Measurements from ENCODE around the gene CHID1.

CHID1 gene

DNA sequence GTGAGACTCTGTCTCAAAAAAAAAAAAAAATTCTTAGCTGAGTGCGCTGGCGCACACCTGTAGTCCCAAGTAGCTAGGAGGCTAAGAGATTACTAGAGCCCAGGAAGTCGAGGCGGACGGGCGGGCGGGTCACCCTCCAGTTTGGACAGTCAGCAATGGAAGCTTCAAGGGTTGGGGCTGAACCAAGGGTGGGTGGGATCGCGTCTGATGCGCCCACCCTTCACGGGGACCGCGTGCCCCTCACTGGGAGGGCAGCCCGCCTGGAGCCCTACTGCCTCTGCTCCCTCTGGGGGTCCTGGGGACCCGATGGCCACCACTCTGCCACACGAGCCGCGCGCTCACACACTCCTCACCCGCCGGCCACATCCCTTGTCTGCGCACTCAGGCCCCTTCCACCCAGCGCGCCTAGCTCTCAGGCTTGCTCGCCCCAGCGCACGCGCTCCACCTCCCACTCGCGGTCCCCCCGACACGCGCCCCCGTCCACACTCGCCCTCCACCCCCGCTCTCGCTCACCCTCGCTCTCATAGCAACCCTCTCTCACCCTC is 494 bp downstream of the CHID1 start:
- DNase-seq (ENCODE audit: low read depth) = no peak

GRCh38 chr11:909406-909805 is 1.2 kb downstream of the CHID1 start:
- DNase-seq (ENCODE audit: low read depth) = no peak

DNA sequence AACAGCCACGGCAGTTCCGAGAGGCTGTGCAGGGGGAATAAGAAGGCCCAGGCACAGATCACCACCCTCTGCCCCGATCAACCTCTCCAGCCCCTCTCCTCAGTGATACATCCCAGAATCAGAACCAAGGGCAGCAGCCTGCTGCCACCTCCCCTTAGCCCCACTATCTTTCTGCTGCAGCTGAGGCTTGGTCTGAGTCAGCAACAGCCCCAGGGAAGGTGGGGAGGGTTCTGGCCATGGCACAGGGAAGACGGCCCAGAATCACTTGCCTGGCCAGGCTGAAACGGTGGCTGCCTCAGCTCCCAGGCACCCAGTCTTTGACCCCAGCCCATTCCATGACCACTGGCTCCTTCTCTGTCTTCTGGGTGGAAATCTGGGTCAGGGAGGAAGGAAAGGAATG is 2.3 kb downstream of the CHID1 start:
- no peak for DNase-seq (ENCODE audit: low read depth)

DNA sequence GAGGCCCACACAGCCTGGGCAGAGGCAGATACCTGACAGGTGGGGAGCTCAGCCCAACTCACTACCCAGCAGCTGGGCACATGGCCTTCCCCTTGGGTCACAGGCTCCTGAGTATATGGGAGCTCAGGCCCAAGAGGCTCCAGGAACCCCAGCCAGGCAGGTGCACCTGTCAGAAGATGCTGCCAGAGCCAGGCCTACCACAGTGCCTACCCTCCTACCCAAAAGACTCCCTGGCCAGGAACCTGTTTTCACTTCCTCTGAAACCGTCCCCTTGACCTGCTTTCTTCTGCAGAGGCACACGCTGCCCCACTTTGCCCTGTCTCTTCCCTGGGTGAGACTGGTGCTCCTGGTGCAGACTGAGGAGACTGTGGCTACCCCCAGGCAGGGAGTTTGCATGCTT is 2.9 kb downstream of the CHID1 start:
- no peak for DNase-seq (ENCODE audit: low read depth)

DNA sequence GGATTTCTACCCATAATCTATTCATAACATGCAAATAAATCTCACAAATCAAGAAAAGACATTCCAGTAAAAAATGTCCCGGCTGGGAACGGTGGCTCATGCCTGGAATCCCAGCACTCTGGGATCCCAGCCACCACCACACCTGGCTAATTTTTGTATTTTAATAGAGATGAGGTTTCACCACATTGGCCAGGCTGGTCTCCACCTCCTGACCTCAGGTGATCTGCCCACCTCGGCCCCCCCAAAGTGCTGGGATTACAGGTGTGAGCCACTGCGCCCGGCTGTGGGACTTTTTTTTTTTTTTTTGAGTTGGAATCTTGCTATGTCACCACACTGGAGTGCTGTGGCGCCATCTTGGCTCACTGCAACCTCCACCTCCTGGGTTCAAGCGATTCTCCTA is 4.7 kb downstream of the CHID1 start:
- no peak for DNase-seq (ENCODE audit: low read depth)

GRCh38 chr11:904380-904779 is 6.2 kb downstream of the CHID1 start:
- DNase-seq (ENCODE audit: low read depth) = no peak

DNA sequence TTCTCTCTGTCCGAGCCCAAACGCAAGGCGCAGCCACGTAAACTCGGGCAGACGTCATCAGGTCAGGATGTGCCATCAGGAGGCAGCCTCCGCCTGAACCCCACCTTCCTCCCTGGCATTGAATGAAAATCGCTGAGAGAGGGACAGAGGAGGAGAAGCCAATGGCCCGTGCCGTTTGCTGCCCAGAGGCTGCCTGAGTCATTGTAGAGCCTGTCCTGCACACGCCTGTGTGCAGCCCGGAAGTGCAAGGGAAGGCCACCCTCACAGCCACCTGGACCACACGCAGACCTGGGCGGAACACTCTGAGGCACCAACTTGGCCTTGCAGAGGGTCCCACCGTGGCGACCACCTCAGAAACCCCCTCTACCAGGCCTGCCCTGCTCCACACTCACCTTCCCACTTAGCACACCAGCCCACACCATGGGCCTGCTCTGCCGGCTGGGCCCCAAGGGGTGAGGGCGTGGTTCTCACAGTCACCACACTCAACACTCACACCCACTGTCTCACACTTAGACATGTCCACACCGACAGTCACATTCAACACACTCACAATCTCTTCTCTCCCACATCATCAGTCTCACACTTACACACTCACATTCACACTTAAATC is 9.1 kb downstream of the CHID1 start:
- DNase-seq (ENCODE audit: low read depth) = no peak

GRCh38 chr11:900545-900944 is 10.1 kb downstream of the CHID1 start:
- DNase-seq (ENCODE audit: low read depth) = no peak

DNA sequence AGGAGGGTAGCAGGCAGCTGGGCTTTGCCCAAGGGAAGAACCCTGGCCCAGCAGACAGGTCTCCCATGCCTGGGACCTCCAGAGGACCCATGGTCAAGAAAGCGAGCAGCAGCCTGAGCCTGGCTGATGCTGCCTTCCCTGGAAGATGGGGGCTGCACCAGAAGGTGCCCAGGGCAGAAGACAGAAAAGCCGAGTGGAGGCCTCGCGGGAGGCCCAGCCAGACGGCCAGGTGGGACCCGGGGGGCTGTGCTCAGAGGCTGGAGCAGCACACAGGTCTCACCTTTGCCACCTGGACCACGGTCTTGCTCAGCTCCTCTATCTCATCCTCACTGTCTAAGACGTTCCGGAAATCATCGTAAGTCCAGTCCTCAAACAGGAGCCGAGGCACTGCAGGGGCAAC is 10.9 kb downstream of the CHID1 start:
- DNase-seq (ENCODE audit: low read depth) = no peak

DNA sequence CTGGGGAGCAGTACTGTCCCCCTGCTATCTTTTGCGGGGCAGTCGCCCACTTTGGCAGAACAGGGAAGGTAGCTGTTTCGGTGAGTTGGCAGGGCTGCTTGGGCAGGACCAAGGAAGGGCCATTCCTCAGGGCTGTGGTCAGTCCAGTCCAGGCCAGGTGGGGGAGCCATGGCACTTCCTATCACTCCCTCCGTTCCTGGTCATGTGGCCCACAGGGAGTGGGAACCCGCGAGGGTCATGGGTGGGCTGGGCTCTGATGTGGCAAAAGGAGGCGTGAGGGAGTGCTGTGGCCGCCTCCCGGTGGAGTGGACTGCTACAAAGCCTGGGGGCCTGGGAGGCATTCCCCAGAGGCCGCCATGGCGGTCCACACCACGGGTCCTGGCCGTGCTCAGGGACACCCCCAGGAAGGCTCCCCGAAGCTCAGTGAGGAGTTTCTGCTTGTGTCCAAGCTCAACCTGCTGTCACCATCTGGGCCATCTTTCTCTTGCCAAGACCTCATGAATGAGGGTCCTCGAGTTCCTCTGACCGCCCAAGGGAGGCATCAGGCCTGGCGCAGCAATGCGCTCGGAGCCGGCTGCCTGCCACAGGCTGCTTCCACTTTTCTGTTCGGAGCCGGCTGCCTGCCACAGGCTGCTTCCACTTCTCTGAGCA is 11.9 kb downstream of the CHID1 start:
- DNase-seq (ENCODE audit: low read depth) = no peak

DNA sequence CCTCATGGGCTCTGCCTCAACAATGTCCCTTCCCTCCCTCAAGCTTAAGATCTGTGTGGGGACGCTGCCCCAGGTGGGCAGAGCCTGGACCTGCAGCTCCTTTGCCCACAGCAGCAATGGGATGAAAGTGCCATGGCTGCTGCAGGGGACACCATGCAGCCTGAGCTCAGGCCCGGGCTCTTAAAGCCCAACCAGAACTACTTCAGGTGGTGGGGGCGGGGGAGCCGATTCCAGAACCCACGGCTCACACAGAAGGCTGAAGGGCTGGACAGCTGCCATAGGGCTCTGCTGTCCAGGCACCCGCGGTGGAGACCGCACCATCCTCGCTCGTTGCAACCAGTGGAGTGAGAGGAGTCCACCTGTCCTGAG is 12.5 kb downstream of the CHID1 start:
- no peak for DNase-seq (ENCODE audit: low read depth)

DNA sequence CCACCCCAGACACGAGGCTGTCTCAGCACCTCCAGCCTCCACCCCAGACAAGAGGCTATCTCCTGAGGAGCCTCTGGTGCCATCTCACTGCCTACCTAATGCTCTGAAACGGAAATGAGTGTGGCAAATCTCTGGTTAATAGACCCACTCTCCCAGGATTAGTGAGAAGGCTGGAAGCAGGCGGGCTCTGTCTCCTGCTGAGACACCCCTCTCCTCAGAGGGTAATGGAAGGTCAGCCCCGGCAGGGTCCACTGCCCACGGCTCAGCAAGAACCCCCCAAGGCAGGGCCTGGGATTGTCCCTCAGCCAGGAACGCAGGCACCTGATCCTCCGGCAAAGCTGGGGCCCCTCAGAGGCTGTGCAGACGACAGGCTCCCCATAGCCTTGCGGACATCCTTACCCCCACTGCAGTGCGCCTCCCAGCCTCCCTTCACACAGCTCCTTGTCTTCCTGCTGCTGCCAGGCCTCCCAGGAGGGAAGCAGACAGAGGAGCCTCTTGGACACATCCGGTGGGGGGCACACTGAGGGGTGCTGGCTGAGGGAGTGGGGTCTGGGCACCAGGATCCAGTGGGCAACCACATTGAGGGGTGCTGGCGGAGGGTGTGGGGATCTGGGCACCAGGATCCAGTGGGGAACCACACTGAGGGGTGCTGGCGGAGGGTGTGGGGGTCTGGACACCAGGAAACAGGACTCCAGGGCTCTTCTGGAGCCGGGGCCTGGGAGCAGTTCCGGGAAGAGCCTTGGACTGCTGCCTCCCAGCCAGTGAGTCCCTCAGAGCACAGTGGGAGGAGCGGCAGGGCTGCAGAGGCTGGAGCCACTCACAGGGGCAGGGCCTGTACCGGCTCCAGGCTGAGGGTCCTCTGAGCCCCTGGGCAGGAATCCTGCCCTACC is 13.1 kb downstream of the CHID1 start:
- DNase-seq (ENCODE audit: low read depth) = no peak

- DNase-seq (ENCODE audit: low read depth) = no peak
Observed at GRCh38 chr11:895331-896110, 15.1 kb downstream of the CHID1 start.

GRCh38 chr11:894575-895201 is 15.9 kb downstream of the CHID1 start:
- no peak for DNase-seq (ENCODE audit: low read depth)

- no peak for DNase-seq (ENCODE audit: low read depth)
Observed at GRCh38 chr11:893008-893654, 17.5 kb downstream of the CHID1 start.

DNA sequence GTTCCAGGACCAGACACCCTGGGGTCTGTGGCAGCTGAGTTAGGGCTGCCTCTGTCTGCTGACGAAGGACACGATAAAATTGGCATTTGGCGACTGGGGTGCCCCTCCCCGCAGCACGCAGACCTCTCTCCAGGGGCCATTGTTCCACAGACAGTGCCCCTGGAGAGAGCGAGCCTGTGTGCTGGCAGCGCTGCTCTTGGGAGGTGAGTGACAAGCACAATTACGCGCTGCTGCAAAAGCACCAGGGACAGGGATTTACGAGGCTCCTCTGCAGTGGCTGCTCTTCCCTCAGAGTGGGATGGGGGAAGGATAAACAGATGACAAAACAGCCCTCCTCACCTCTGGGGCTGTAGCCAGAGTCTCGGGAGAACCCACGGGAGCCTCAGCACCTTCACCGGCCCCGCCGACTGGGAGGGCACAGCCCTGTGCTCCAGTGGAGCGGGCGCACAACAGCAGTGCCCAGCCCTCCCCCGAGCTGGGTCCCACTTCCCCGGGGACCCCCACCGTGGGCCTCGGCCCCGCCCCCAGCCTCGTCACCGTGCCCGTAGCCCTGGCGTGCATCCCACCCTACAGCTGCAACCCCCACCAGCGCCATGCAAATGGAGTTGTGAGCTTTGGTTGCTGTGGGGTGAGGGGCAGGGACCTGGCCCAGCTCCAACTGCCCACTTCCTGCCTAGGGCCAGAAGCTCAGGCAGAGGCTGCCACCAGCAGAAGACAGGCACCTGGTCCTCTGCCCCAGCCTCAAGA is 19.6 kb downstream of the CHID1 start:
- DNase-seq (ENCODE audit: low read depth) = no peak

GRCh38 chr11:889687-890475 is 20.7 kb downstream of the CHID1 start:
- DNase-seq (ENCODE audit: low read depth) = no peak

DNA sequence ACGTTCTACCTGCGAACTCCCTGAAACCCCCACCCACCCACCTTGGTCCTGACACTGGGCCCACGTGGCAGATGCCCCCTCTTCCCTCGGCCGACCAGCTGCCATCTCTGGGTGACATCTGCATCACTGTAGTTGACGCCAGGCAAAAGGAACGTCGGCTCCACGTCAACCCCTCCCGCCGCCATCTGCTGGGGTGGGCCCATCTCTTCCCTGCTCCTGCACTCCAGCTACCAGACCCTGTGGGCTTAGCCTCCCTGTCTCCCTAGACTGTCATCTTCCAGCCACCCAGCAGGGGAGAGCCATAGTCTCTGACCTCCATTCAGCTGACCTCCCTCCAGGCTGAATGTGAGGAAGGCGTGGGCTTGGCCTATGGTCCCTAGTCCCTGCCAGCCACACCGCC is 21.4 kb downstream of the CHID1 start:
- no peak for DNase-seq (ENCODE audit: low read depth)

GRCh38 chr11:888310-889212 is 22.0 kb downstream of the CHID1 start:
- no peak for DNase-seq (ENCODE audit: low read depth)
